Glomerular endothelial cell (primary cell): Measurements from ENCODE around the gene SNX32. TPM values are rescaled to one million over a fixed set of nuclear protein-coding genes. Genes with fewer than 3 reads are reported as not detected.
"Not testable (repeated sequence)": the region's sequence is repeated elsewhere in the genome, so short reads cannot be mapped to it uniquely, and the experiment has no call there.

Experiments used
- DNase-seq: peaks from one replicate; pipeline ENCODE4 v3.0.0-alpha.2; 2011; ENCODE audit warnings: low read depth, low spot score; ENCODE audit errors: extremely low read depth
- total RNA-seq: library from RNA; depleted of rRNA; stranded (reverse); fragments of >200 nt; gene quantifications from 2 replicates; pipeline ENCODE4 v1.2.3, GENCODE V29; 2015

The SNX32 gene
- total RNA-seq, 1 donor from 2014 or later, result not detected

DNA sequence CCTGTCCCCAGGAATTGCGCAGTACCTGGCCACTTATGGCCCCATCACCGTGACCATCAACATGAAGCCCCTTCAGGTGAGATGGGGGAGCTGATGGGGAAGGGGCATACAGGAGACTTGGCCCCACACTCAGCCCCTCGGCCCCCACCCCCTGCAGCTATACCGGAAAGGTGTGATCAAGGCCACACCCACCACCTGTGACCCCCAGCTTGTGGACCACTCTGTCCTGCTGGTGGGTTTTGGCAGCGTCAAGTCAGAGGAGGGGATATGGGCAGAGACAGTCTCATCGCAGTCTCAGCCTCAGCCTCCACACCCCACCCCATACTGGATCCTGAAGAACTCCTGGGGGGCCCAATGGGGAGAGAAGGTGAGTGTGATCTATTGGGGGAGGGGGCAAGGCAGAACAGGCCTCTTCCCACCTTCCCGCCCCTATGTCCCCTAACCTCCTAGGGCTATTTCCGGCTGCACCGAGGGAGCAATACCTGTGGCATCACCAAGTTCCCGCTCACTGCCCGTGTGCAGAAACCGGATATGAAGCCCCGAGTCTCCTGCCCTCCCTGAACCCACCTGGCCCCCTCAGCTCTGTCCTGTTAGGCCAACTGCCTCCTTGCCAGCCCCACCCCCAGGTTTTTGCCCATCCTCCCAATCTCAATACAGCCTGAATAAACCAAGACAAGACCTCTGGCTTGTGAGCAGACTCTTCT lies 49.4 kb downstream of the SNX32 start:
- DNase-seq, result no peak

DNA sequence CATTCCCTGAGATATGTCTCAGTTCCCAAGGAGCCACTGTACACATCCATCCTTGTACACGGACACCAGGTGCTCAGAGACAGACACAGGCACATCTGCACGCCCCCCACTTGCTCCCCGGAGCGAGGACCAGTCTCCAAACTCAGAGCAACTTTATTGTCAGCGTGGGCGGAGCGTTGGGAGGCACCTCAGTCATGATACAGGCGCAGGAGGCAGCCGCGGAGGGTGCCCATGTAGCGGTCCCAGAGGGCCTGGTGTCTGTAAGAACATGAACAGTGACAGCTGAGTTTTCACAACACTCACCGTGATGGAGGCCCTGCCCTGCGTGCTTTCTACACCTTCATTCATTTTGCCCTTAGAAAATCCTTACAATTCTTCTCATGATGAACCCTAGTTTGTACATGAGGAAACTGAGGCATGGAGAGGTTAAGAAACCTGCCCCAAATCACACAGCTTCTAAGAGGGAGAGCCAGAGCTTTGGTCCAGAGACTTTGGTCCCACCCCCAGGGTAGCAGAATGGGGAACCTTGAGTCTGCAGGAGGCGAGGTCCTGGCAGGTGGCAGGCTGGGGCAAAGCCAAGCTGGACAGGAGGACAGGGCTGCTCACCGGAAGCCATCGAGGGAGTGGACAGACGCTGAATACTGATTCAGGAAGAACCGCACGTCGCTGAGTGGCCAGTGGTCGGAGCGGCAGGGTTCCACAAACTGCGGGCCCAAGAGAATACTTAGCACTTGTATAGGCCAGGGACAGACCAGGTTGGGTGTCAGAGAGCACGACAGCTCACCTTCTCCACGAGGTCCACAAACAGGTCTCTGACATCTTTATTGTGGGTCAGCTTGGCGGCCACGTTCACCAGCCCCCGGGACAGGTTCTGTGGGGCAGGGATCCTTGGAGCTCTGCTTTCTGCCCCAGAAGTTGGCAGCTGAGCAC lies 50.3 kb downstream of the SNX32 start:
- DNase-seq, result no peak

GRCh38 chr11:65884716-65885092 lies 50.9 kb downstream of the SNX32 start:
- DNase-seq, result no peak

- no peak for DNase-seq
Observed at GRCh38 chr11:65885231-65885630, 51.5 kb downstream of the SNX32 start.

DNA sequence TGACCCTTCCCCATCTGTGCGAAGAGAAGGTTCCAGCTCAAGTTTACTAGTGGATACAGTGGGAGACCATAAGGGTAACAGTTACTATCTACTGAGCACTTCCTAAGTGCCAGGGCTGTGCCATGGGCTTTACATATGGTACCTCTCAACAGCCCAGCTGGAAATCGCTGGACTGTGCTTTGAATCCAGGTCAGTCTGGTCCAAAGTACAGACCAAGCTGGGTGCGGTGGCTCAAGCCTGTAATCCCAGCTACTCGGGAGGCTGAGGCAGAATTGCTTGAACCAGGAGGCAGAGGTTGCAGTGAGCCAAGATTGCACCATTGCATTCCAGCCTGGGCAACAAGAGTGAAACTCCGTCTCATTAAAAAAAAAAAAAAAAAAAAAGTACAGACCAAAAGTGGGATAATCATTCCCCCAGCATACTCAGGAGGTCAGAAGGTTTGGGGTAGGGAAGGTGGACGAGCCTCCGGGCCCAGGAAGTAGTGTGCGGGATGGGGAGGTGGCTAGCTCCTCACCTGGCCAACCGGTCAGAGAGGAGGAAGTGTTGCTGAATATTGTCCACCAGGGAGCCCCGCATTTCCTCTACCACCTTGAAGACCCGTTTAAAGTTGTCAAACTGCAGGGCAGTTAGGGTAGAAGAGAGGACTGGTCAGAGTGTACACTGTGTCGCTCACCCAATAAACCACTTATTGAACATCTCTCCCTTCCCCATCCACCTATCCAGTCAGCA lies 52.2 kb downstream of the SNX32 start:
- no peak for DNase-seq

DNA sequence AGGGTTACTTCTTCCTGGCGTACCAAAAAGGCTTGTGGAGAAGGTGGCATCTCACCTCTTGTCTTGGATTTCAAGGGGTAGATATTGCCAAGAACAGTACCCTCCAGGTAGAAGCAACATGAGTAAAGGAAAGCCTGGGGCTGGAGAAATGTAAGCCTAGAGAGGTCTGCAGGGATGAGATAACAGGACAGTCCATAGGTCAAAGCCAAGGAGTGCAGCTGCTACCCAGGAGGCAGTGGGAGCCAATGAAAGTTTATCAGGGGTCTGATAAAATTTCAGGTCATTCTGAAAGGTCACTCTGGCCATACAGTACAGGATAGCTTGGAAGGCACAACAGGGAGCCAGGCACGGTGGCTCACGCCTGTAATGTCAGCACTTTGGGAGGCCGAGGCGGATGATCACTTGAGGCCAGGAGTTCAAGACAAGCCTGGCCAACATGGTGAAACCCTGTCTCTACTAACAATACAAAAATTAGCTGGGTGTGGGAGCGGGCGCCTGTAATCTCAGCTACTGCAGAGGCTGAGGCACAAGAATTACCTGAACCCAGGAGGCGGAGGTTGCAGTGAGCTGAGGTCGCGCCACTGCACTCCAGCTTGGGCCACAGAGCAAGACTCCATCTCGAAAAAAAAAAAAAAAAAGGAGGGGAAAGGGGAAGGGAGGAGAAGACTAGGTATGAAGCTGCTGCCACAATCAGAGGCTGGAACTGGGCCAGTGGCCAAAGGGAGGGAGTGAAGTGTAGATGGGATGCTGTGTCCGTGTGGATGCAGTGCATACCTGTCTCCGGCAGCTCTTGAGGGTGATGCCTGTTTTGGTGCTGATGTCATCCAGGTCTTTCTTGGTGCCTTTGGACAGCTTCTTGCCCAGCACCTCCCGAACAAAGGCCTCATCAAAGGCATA lies 53.3 kb downstream of the SNX32 start:
- DNase-seq, result no peak

- DNase-seq, result no peak
Observed at GRCh38 chr11:65887723-65888162, 54.0 kb downstream of the SNX32 start.

DNA sequence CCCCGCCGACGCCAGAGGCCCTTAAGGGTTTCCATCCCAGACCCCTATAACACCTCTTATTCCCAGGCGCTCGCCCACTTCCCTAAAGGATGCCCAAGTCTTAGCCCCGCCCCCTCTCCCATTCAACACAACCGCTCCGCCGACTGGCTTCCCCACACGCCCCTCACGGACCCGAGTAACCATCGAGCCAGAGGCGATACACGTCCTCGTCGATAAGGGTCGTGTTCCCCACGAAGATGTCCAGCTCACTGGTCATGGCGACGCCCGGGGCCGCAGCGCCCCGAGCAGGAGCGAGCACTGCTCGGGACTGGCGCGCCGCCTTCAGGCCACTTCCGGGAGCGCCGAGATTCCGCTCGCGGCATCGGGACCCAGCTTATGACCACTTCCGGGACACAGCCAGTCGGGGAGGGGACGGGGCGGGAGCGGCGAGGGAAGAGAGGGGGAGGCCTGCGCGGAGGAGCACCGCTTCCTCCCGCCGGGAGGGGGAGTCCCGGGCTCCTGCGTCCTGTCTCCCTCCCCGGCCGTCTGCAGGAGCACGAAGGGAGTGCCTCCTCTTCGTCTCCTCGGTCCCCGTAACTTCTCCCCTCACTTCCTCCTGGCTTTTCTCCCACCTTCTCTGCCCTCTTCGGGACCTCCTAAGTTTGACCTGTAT lies 54.5 kb downstream of the SNX32 start, which contains the start of gene FIBP:
TSS of gene FIBP (minus strand) at position 309 of the 652 bp plus-strand sequence. CDS start at position 256, 53 bp downstream.
- DNase-seq, result no peak

GRCh38 chr11:65890324-65891218 lies 56.8 kb downstream of the SNX32 start, which contains the start of gene CCDC85B:
TSS of gene CCDC85B (plus strand) at chr11:65890673. CDS start at chr11:65890784, 111 bp downstream.
- no peak for DNase-seq

DNA sequence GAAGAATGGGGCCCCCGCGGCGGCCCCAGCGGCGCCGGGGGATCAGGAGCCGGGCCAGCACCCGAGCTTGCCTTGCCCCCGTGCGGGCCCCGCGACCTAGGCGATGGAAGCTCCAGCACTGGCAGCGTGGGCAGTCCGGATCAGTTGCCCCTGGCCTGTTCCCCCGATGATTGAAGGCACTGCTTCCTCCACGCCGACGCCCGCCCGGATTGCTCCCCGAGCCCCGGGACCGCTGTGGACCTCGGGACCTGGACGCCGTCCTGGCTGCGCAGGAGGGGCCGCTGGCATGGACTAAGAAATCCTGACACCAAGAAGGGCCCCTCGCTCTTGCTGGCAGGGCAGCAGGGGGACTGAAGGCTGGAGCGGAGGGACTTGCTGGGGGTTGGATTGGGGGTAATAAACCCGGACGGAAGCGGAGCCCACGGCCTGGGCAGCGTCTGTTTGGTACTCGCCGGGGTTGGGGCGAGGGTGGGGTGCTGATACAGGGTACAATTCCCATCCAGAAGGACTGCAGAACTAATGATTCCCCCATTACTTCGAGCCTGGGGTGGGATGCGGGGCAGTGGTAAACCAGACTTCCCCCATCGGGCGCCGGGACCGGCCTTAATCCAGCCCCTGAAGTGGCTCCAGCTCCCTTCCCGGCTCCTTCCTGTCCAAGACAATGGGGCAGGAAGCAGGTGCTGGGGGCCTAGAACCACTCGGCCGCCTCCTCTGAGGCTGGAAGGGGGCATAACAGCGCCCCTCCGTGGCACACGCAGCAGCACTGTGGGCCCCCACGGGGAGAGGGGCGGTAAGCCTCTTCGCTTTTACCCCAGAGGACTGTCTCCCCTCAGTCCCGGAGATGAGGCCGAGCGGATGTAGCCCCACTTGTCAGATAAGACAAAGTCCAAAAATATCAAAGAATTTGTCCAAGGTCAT lies 57.7 kb downstream of the SNX32 start:
- DNase-seq, result no peak

DNA sequence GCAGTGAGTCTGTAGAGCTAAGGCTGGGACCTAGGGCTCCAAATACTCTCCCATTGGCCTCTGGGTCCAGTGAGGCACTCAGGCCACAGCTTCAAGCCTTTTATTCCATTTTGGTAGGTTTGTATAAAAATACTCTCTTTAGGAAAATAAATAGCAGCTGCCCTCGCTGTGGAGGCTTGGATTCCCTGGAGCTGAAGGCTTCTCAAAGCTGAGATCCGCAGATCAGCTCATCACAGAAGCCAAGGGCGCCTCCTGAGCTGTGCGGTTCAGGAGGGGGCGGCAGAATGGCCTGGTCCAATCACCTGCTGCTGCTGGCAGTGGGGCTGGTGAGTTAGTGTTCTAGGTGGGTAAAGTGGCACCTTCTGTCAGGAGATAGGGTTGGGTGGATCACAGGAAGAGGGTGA lies 58.4 kb downstream of the SNX32 start:
- DNase-seq, result not testable (repeated sequence)

DNA sequence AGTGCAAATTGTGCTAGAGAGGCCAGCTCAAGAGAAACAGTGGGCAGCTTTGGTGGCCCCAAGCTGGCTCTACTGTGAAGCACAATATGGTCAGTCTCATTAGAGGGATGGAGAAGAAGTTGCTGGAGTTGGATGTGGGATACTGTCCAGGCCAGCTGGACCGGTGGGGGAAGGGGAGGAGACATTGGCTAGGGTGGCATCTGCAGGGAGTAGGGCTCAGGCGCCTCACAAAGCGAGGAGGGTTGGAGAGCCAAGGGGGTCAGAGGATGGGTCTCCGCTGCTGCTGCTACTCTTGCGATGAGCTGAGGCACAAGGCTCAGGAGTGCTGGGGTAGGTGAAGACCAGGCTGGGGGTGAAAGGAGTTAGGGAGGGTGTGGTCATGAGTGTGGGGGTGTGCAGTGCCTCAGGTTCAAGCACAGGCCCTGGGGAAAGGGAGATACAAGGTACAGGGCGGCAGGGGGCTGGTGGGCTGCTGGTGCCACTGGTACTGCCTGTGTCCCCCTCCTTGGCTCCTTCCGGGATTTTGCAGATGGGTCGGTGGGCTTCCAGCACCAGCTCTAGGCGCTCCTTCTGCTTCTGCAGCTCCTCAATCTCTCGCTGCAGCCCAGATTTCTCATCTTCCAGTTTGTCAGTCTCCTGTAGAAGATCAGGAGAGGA lies 59.0 kb downstream of the SNX32 start:
- DNase-seq, result no peak

GRCh38 chr11:65894034-65894591 lies 60.4 kb downstream of the SNX32 start:
- DNase-seq, result no peak

DNA sequence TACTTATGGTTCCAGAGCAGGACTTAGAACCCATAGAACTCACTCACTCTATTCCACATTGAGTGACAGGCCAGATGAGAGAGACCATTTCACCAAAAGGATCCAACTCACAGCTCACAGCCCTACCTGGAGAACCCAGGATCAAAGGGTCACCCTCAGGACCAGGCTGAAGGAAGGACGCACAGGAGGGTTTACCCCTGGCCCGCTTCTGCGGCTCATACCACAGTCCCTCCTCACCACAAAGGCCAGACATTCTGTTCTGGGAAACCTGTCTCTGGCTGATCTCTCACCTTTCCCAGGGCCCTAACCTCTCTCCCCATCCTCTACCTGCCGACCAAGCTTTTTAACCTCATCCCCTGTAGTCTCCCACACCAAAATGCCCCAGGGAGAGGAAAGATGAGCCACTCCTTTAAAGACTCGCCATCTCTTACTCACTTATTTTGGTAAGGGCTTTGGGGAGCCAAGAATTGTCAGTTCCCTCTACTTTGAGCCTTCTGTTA lies 61.8 kb downstream of the SNX32 start:
- DNase-seq, result no peak

DNA sequence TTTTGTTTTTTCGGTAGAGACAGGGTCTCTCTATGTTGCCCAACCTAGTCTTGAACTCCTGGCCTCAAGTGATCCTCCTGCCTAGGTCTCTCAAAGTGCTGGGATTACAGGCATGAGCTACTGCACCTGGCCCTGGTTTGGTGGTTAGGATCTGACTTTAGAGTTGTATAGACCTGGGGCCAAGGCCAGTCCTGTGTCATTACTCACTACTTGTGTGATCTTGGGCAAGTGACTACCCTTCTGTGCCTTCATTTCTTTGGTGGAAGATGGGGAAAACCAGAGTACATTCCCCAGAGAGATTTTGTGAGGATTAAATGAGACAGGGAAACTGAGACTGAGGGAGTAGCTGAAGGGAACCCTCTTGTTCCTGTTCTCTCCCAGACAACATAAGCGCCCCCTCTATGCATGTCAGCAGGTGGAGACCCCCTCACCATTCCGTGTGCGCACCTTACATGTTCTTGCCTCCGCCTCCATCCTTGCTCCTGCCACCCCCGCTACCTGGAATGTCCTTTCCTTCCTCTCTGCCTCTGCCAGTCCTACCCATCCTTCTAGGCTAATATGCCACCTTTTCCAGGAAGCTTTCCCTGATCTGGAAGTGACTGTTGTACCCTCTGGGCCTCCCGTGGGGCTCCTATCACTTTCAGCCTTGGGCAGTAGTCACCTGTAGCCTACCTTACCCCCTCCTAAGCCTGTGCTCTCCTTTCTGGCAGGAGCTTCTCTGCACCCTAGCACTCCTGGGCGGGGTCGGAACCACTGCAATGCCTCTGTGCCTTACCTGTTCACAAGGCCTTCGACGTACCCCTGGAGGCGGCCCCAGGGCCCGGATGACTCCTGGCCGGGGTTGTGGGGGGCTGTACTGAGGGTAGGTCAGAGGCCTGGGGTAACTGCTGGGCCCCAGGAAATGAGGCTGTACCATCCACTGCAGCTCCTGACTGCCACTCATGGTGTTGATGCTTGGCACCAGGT lies 62.6 kb downstream of the SNX32 start:
- no peak for DNase-seq
